Measurements from ENCODE around the gene NPDC1.
"Not testable (repeated sequence)": the region's sequence is repeated elsewhere in the genome, so short reads cannot be mapped to it uniquely, and the experiment has no call there.

Gene NPDC1

DNA sequence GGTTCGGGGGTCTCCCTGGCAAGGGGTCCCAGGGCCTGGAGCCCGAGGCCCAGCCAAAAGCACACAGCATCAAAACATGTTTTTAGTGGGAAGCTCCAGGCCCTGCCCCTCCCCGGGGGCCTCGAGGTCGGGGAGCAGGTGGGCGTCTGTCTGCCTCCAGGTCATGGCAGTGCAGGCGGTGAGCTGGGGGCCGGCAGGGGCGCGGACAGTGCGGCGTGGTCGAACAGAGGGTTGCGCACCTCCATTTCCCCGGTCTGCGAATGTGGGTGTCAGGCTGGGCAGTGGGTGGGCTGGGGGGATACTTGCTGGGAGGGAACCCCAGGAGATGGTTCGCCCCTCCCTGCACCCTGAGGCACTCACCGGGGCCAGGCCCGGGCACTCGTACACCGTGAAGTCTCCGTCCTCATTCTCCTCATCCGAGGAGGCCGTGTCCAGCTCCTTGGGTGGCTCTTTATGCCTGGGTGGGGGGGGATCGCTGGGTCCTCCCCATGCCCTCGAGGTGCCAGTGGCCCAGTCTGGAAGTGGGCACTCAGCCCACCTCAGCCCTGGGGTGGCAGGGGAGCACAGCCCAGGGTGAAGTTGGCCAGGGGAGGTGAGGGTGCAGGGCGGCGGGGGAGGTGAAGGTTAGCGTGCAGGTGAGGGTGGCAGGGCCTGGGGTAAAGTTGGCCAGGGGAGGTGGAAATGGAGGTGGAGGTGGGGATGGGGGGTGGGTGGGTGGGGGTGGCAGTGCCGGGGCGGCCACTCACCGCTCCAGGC, 6.2 kb downstream of the NPDC1 start:
- no peak for DNase-seq (ENCODE audit: low read depth)

DNA sequence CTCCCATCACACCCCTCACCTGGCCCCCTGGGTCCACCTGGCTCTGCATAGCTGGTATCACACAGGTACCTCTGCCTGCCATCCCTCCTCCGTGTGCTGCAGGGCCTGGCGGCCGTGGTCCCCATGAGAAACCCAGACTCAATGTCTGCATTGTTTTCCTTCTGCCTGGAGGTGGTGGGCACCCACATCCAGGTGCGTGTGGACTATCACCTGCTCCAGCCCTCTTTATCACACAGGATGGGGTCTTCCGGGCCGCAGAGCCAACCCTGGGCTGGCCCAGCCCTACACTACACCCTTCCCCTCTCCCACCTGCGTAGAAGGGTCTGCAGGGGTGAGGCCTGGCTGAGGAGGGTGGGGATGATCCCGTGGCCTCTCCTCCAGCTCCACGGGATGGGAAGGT, 7.1 kb downstream of the NPDC1 start:
- DNase-seq (ENCODE audit: low read depth) = no peak

DNA sequence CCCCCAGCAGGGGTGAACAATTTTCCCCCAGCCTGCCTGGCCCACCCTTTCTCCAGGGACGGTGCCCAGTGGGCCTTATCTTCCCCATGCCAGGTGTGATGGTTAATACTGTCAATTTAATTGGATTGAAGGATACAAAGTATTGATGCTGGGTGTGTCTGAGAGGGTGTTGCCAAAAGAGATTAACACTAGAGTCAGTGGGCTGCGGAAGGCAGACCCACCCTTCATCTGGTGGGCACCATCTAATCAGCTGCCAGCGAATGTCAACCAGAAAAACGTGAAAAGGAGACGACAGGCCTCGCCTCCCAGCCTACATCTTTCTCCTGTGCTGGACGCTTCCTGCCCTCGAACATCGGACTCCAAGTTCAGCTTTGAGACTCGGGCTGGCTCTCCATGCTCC, 8.5 kb downstream of the NPDC1 start:
- no peak for DNase-seq (ENCODE audit: low read depth)

DNA sequence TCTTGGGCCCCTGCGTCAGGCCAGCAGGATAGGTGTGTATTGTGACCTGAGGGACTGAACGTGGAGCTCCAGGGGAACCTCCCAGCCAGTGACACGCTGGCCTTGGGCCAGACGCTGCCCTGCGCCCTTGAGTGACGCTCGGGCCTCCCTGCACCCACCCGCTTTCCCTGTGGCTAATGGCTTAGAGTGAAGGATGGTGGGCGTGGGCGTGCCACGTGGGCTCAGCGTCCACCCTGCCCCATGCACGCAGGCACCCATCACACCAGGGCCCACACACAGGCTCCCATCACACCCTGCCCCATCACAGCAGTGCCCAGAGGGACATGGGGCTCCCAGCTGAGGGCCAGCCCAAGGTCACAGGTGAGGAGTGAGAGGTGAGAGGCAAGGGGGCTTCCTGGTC, 8.9 kb downstream of the NPDC1 start:
- DNase-seq (ENCODE audit: low read depth) = no peak

DNA sequence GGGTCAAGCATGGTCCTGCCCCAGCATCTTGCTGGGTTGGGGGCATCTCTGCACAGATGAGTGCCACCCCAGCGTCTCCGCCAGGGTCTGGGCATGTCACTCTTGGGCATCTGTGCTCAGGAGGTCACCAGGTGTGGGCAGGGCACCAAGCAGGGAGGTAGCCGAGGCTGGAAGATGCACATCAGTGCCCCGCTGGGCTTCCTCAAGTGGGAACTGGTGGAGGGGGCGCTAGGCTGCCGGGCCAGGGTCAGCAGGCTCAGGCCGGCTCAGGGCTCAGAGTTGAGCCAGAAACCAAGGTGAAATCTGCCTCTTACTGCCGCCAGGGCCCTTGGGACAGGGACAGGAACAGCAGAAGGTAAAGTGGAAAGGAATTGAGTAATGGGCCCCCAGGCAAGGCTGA, 10.0 kb downstream of the NPDC1 start:
- no peak for DNase-seq (ENCODE audit: low read depth)

DNA sequence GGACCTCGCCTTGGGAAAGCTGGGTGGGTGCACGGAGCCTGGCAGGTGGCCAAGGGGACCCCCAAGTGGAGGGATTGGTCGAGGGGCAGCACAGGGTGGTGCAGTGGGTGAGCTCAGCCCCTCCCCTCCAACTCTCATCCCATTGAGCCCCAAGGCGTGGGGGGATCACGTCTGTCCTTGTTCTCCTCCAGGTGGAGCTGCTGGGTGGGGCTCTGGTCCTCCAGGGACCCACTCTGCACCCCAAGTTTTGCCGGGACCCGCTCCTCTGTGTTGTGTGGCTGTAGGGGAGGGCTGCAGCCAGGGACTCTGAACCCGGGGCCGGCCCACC, 10.5 kb downstream of the NPDC1 start:
- DNase-seq (ENCODE audit: low read depth) = no peak

DNA sequence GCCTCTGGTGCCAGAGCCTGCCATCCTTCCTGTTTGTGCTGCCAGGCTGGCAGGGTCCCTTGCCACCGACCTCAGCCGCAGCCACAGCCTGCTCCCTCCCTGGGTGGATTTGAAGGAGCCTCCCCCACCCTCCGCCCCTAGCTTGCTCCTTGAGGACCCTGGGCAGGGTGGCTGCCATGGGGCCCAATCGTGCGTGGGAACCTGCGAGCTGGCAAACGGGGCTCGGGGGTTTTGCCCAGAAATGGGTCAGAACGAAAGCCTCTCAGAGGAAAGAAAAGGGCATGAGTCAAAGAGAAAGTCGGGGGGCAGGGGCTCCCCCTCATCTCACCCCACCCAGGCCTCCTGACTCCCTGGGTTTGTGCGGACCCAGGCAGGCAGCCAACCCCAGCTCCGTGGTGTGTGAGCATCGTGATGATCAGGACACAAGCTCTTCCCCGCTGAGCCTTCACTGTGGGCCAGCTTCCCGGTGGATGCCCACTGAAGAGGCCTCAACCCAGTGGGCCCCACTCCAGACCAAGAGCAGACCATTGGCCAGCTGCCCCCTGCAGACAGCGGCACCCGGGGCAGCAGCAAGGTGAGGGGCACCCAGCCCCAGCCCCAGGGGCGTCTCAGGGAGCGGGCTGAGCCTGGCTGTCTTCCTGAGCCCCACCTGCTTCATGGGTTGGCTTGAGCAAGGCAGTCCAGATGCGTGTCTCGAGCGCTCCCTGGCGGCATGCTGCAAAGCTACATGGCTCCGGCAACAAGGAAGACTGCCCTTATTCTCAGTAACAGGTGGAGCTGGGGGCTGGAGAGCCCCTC, 11.1 kb downstream of the NPDC1 start:
- peak; percentile 79 for DNase-seq (ENCODE audit: low read depth)

DNA sequence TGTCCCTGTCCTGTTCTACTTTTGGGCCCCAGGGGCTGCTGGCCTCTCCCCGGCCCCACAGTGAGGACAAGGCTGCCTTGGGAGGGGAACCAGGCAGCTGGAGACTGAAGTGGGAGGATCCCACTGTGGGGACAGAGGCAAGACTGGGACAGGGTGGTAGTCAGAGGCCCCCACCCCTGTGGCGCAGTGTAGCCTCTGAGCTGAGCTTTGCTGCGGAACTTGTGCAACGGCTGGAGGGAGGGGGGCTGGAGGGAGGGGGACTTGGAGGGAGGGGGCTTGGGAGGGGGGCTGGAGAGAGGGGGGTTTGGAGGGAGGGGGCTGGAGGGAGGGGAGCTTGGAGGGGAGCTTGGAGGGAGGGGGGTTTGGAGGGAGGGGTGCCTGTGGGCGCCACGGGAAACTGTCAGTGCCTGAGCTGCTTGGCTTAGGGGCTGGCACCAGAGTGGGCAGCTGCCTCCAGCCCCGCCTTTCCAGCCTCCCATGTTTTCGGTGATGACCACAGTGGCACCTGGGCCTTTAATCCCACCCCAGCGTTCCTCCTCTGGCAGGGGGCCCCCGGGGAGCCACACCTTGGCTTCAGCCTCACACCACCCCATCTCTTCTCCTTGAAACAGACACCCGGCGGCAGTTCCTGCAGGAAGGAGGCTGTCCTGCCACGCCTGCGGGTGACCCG, 11.8 kb downstream of the NPDC1 start:
- no peak for DNase-seq (ENCODE audit: low read depth)

DNA sequence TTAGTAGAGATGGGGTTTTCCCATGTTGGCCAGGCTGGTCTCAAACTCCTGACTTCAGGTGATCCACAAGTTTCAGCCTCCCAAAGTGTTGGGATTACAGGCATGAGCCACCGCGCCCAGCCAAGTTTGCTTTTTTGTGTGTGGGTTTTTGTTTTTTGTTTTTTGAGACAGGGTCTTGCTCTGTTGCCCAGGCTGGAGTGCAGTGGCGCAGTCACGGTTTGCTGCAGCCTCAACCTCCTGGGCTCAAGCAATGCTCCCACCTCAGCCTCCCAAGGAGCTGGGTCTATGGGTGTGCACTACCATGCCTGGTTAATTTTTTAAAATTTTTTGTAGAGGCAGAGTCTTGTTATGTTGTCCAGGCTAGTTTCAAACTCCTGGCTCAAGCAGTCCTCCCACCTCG, 12.5 kb downstream of the NPDC1 start:
- not testable (repeated sequence) for DNase-seq (ENCODE audit: low read depth)

DNA sequence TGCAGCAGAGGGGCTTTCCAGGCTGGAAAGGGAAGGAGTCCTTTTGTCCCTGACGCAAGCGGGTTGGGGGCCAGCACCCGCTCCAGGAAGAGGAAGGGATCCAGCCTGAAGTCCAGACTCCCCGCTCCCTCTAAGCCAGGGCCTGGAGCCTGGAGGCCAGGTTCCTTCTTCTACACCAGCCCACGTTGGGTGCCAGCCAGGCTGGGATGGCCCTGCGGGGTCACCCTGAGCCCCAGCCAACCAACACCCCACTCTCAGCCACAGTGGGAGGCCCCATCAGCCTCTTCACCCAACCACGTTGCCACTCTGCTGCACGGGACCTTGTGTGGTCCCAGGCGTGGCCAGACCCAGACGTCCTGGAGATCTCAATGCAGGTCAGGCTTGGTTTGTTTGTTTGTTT, 13.1 kb downstream of the NPDC1 start:
- no peak for DNase-seq (ENCODE audit: low read depth)

DNA sequence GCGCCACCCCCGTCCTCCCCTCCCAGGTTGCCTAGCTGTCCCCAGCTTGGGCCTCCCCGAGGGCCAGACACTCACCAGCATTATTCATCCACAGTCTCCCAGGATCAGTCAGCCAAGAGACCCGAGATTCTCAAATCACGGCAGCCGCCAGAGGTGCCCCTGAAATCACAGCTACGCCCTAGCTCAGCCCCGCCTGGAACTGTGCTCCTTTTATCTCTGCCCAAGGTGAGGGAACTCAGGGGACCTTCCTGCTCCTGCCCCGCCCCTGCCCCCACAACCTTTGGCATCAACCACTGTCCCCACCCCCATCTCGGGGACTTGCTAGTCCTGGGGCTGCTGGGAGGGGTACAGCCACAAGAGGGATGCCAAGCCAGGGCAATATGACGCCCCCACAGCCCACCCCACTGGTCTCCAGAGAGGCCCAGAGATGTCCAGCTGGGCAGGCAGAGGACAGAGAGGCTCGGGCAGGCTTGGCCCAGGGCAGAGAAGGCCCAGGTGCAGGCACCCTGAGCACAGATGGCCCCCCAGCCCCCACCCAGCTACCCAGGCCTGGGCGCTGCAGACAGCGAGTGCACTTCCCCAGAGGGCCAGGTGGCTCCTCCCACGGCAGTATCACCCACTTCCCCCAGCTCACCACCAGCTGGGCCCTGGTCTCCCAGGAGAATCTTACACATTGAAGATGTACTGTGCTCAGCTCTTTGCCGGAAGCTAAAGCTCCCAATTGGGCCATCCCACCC, 13.9 kb downstream of the NPDC1 start, which contains the start of gene FUT7:
FUT7 (minus strand) TSS at position 185 of the 737 bp plus-strand sequence; CDS start at position 88, 97 bp downstream.
- DNase-seq (ENCODE audit: low read depth) = no peak

DNA sequence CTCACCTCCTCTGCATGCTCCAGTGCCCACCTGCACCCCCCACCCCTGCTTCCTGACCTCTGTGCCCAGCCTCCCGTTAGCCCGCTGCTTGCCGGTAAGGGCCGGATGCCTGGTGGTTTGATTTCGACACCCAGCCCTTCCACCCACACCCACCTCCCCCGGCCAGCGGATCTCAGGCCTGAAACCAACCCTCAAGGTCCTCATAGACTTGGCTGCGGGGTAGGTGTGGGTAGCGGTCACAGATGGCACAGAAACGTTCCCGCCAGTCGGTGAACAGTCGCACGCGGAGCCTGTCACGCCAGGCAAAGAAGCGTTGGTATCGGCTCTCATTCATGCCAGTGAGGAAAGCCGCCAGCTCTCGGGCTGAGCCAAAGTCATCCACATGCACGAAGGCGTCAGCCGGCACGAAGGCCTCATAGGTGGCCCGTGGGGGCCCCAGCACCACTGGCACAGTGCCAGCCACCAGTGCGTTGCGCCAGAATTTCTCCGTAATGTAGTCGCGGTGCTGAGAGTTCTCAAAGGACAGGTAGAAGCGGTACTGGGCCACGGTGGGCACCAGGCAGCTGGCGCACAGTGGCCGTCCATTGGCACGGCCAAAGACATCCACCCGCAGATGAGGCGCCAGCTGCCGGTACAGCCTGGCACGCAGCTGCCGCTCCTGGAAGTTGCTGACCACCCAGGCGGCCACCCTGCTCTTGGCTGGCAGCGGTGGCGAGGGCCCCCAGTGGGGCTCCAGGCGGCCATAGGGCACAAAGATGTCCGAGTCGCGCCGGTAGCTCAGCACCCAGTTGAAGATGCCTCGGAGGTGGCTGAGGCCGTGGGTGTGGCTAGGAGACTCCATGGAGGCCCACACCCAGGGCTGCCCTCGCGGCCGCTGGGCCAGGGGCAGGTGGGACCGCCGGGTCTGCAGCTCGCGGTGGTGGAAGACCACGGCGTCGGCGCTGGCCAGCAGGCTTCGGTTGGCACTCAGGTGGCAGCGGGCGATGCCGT, 15.1 kb downstream of the NPDC1 start:
- no peak for DNase-seq (ENCODE audit: low read depth)

DNA sequence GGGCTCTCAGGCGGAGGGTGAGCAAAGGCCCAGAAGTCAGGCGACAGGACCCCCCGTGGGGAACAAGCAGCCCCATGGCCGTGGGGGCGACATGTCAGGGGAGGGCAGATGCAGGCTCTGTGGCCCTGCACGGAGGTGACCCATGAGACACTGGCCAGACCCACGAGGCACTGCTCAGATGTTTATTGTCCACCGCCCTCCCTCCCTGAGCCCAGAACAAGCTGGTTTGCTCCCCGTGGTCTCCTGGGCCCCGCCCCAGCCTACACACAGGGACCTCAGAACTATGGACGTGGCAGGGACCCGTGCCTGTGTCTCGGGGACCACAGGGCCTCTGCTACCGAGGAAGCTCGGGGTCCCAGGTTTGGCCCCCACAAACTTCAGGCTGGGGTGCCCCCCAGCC, 16.0 kb downstream of the NPDC1 start:
- DNase-seq (ENCODE audit: low read depth) = no peak

DNA sequence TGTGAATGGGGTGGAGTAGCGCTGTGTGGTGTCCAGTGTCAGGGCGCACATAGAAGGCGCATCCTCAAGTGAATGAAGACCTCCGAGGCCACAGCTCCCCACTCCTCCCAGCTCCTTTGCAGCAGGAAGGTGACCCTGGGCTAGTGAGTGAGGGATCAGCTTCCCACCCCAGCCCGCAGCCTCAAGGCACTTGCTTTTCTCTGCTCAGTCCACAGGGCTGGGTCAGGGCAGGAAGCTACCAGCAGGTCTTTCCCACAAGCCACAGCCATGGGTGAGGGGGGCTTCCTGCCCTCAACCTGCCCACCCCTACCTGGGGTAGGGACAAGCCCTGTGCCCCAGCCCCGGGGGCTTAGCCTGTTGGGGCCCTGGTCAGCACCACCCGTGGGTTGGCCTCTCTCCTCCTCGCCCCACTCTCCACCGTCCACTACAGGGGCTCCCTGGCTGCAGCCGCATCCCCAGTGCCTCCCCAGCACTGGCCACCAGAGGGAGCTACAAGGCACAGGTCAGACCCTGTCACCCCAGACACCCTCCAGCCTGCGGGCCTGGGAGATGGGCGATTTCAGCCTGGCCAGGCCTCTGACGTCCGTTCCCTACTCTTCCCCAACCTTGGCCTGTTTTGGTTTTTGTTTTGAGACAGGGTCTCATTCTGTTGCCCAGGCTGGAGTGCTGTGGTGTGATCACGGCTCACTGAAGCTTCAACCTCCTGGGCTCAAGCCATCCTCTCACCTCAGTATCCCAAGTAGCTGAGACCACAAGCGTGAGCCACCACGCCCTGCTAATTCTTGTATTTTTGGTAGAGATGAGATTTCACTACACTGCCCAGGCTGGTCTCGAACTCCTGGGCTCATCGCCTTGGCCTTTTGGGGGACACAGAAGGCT, 16.7 kb downstream of the NPDC1 start:
- DNase-seq (ENCODE audit: low read depth) = peak; percentile 42

DNA sequence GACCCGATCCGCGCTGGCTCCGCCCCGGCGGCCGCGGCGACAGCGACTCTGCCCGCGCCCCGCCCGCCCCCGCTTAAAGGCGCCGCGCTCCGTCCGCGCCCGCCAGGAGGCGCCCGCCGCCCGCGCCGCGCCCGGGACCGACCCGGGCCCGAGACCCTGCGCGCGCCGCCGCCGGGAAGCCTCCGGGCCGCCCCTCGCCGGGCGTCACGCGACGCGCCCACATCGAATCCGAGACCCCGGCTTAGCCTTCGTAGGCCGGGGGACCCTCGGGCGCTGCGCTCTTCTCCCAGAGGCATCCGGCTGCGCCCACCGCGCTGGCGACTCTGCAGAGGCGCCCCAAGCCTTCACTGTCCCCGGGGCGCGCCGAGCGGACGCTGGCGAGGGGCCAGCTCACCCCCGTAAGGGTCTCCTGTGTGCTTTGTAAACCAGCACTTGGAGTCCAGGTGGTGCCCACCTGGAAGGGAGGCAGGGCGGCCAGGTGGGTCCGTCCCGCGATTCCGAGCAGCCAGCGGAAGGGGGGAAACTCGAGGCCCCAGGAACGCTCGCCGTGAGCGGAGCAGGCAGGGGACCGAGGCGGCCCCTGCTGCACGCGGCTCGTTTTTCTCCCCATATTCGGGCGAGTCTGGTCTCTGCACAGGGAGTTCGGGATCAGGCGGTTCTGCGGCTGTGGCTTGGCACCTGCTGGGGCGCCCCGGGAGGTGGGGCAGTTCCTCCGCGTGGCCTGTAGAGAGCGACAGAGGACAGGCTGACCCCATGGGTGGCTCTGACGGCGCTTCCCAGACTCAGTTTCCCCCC, 17.5 kb downstream of the NPDC1 start:
- peak; percentile 35 for DNase-seq (ENCODE audit: low read depth)

DNA sequence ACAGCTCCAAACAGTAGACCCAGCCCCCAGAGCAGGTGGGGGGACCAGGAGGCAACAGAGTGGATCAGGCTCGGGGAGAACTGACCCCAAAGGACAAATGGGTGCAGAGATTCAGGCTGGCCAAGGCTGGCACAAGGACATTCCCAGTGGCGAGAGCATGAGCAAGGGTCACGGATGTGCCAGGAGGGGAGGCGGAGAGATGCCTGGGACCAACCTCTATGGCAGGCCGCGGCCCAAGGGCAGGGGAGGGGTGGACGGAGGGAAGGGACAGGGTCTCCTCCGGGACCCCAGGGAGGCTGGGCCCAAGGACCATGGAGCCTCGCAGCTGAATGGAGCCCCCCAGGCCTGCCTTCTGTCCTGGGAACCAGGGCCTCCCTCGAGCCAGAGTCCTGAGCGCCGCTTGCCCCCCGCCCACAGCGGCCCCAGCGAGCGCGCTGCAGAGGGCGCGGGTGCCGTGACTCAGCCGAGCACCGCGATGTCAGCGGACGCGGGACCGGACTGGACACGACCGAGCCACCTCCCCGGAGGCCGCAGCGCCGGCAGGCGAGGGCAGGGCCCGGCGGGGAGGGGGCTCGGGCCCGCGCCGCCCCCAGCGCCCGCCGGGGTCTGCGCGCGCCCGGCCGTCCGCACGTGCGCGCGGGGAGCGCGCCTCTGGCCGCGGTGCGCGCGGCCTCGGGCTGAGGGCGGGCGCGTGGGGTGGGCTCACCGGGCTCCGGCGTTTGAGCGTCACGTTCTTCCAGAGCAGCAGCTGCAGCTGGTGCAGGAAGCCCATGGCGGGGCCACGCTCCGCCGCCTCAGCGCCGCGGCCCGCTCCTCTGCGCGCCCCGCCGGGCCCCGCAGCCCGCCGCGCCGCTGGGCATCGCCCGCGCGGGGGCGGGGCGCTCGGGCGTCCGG, 18.4 kb downstream of the NPDC1 start, which contains the start of gene ABCA2:
ABCA2 (minus strand) TSS at position 869 of the 894 bp plus-strand sequence; CDS start at position 772, 97 bp downstream.
- peak; percentile 27 for DNase-seq (ENCODE audit: low read depth)

DNA sequence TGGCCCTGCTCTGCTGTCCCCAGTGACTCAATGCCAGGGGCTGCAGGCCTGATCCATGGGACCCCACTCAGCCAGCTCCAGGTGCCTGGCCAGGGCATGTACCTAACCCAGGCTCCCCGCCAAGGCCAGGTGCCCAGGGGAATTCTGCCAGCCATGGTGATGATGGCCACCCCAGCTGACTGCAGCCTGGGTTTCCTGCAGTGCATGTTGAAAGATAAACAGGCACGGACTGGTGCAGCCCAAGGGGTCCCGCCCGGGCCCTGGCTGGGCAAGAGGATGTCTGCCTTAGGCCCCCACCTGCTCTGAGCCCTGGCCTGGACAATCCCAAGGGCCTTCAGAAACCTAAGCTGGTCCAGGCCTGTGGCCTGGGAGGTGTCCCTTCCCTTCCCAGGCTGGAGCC, 19.1 kb downstream of the NPDC1 start:
- DNase-seq (ENCODE audit: low read depth) = no peak

DNA sequence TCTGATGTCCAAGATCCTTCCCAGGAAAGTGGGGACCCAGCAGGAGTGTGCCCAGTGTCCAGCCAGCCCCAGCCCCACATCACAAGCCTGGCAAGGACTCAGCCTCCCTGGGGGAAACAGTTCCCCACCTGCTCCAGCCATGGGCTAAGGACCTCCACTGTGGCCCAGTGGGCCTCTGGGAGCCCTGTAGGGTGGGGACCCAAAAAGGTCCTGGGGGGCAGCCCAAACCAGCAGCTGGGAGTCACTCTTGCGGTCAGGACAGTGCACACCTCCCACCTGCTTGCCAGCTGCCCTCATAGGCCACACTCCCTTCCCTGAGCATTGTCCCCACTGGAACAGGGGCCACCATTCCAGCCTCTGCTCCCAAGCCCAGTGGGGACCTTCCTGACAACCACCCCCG, 19.6 kb downstream of the NPDC1 start:
- DNase-seq (ENCODE audit: low read depth) = no peak
